ENCODE measurements around the gene TBC1D1.

Gene TBC1D1

GRCh38 chr4:38163216-38164006 is 272.5 kb downstream of the TBC1D1 start:
- DNase-seq (ENCODE audit: low read depth) = peak; percentile 75
- TF ChIP-seq CTCF (IDR thresholded peaks at IDR 0.05; ENCODE audit: insufficient read depth, low read depth, low read length, missing control alignments) = no peak
- H3K4me3 ChIP-seq (ENCODE audit: low read length) = no peak overlapping the region

- TF ChIP-seq CTCF (IDR thresholded peaks at IDR 0.05; ENCODE audit: insufficient read depth, low read depth, low read length, missing control alignments) = no peak
- H3K4me3 ChIP-seq (ENCODE audit: low read length) = no peak overlapping the region
- no peak for DNase-seq (ENCODE audit: low read depth)
These were observed 273.5 kb downstream of the TBC1D1 start for GRCh38 chr4:38164346-38164745.

GRCh38 chr4:38166082-38166481 is 275.2 kb downstream of the TBC1D1 start:
- DNase-seq (ENCODE audit: low read depth) = no peak
- no peak for TF ChIP-seq CTCF (IDR thresholded peaks at IDR 0.05; ENCODE audit: insufficient read depth, low read depth, low read length, missing control alignments)

GRCh38 chr4:38166768-38167167 is 275.9 kb downstream of the TBC1D1 start:
- DNase-seq (ENCODE audit: low read depth) = no peak
- no peak overlapping the region for H3K4me3 ChIP-seq (ENCODE audit: low read length)
- TF ChIP-seq CTCF (IDR thresholded peaks at IDR 0.05; ENCODE audit: insufficient read depth, low read depth, low read length, missing control alignments) = no peak

More at GRCh38 chr4:38166082-38166481, 275.2 kb downstream of the TBC1D1 start:
- no peak overlapping the region for H3K4me3 ChIP-seq (ENCODE audit: low read length)

GRCh38 chr4:38167973-38168372 is 277.1 kb downstream of the TBC1D1 start:
- DNase-seq (ENCODE audit: low read depth) = no peak
- TF ChIP-seq CTCF (IDR thresholded peaks at IDR 0.05; ENCODE audit: insufficient read depth, low read depth, low read length, missing control alignments) = no peak
- H3K4me3 ChIP-seq (ENCODE audit: low read length) = no peak overlapping the region

- DNase-seq (ENCODE audit: low read depth) = peak; percentile 56
- TF ChIP-seq CTCF (IDR thresholded peaks at IDR 0.05; ENCODE audit: insufficient read depth, low read depth, low read length, missing control alignments) = peak; percentile 42
- no peak overlapping the region for H3K4me3 ChIP-seq (ENCODE audit: low read length)
These were observed 278.6 kb downstream of the TBC1D1 start for GRCh38 chr4:38169524-38169923.
